A549 treated with GW870086 at 1 μM for 4 hours (cell line): ENCODE results near the gene MSL2. TPM values are rescaled to one million over a fixed set of nuclear protein-coding genes. Genes with fewer than 3 reads are reported as not detected.

Experiments used
- total RNA-seq: library from RNA; stranded (reverse); fragments of 200-300 nt; extraction: Qiagen RNA extraction; gene quantifications from 5 replicates; pipeline ENCODE4 v1.2.3, GENCODE V29; 2022; ENCODE audit warnings: low read depth

MSL2 gene, protein sequence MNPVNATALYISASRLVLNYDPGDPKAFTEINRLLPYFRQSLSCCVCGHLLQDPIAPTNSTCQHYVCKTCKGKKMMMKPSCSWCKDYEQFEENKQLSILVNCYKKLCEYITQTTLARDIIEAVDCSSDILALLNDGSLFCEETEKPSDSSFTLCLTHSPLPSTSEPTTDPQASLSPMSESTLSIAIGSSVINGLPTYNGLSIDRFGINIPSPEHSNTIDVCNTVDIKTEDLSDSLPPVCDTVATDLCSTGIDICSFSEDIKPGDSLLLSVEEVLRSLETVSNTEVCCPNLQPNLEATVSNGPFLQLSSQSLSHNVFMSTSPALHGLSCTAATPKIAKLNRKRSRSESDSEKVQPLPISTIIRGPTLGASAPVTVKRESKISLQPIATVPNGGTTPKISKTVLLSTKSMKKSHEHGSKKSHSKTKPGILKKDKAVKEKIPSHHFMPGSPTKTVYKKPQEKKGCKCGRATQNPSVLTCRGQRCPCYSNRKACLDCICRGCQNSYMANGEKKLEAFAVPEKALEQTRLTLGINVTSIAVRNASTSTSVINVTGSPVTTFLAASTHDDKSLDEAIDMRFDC
- total RNA-seq: 5.7 to 8.8 TPM (median 6.8 TPM) in 5 replicates

DNA sequence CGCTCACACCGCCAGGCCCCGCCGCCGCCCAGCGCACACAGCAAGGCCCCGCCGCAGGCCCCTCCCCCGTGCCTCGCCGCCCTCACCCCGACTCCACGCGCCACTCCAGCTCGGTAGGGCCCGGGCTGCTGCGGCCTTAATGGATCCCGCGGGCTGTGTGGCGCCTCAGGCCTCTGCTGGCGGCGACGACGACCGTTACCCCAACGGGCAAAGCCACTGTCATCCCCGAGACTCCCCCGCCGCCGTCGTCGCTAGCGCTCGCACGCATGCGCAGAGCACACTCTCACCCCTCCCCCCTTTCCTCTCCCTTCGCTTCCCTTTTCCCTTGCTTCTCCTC lies at the start of gene MSL2:
Gene MSL2 (minus strand): TSS at position 272 of the 337 bp plus-strand sequence. CDS start 1,222 bp downstream, outside the sequence.

Other genes with a start within 250 kb of the MSL2 start
- 1.1 to 3.4 TPM (median 2.4 TPM) in 5 replicates for gene PPP2R3A, start 230.6 kb downstream of the MSL2 start, total RNA-seq
- 24.4 to 30.4 TPM (median 28.5 TPM) in 5 replicates for gene PCCB, start 54.0 kb upstream of the MSL2 start, total RNA-seq